Parathyroid adenoma (tissue), 2 donors: ENCODE data around the gene CNOT4.

ENCODE experiments used
- H2AFZ ChIP-seq: fragments of 300-600 bp; sonication (generic); one replicate; pipeline ENCODE4 v1.7.0; 2017; ENCODE audit warnings: antibody characterized with exemption, mild to moderate bottlenecking
- H3K27ac ChIP-seq: fragments of 300-600 bp; sonication (generic); one replicate; pipeline ENCODE4 v1.7.0; 2017
- H3K27me3 ChIP-seq: fragments of 300-600 bp; sonication (generic); one replicate; pipeline ENCODE4 v1.7.0; 2017; ENCODE audit warnings: low read length; ENCODE audit not compliant: control insufficient read depth, insufficient read depth
- H3K36me3 ChIP-seq: fragments of 300-600 bp; sonication (generic); one replicate; pipeline ENCODE4 v1.7.0; 2017; ENCODE audit warnings: low read length; ENCODE audit not compliant: control insufficient read depth, insufficient read depth
- H3K4me1 ChIP-seq: fragments of 300-600 bp; sonication (generic); one replicate; pipeline ENCODE4 v1.7.0; 2017; ENCODE audit warnings: control low read depth
- H3K4me2 ChIP-seq: fragments of 300-600 bp; sonication (generic); one replicate; pipeline ENCODE4 v1.7.0; 2017; ENCODE audit warnings: low read length
- H3K4me3 ChIP-seq: fragments of 300-600 bp; sonication (generic); one replicate; pipeline ENCODE4 v1.7.0; 2017; ENCODE audit warnings: low read depth, low read length
- H3K79me2 ChIP-seq: fragments of 300-600 bp; sonication (generic); one replicate; pipeline ENCODE4 v1.7.0; 2017; ENCODE audit warnings: control low read depth
- H3K9ac ChIP-seq: fragments of 300-600 bp; sonication (generic); one replicate; pipeline ENCODE4 v1.7.0; 2017; ENCODE audit warnings: mild to moderate bottlenecking
- H3K9me3 ChIP-seq: fragments of 300-600 bp; sonication (generic); one replicate; pipeline ENCODE4 v1.7.0; 2017; ENCODE audit warnings: low read length; ENCODE audit not compliant: control insufficient read depth
- CTCF ChIP-seq: fragments of 300-600 bp; sonication (generic); IDR thresholded peaks from one replicate; pipeline ENCODE4 v1.7.0; 2017; ENCODE audit warnings: antibody characterized with exemption, mild to moderate bottlenecking
- donor health status: primary hyperparathyroidism.

CNOT4 gene

GRCh38 chr7:135386181-135386580 is 123.7 kb downstream of the CNOT4 start:
- Histone ChIP-seq H3K4me2 (no peak overlapping the region), H3K27me3 (no peaks in the 10 kb centered on the region), H3K79me2 (no peaks in the 10 kb centered on the region)

GRCh38 chr7:135385209-135385608 is 124.7 kb downstream of the CNOT4 start:
- H3K36me3 ChIP-seq: no peaks in the 10 kb centered on the region
- no peak overlapping the region for H2AFZ ChIP-seq
- no peak for TF ChIP-seq CTCF
- no peaks in the 10 kb centered on the region for H3K79me2 ChIP-seq
- peaks cover 4% of the 10 kb centered on the region for H3K4me1 ChIP-seq
- no peak overlapping the region for H3K4me3 ChIP-seq
- no peaks in the 10 kb centered on the region for H3K9me3 ChIP-seq
- no peak overlapping the region for H3K9ac ChIP-seq
- no peak overlapping the region for H3K4me2 ChIP-seq
- no peaks in the 10 kb centered on the region for H3K27me3 ChIP-seq
- no peak overlapping the region for H3K27ac ChIP-seq

More at GRCh38 chr7:135386181-135386580, 123.7 kb downstream of the CNOT4 start:
- no peaks in the 10 kb centered on the region for H3K36me3 ChIP-seq
- no peak overlapping the region for H3K27ac ChIP-seq
- H3K4me3 ChIP-seq: no peak overlapping the region
- H3K9ac ChIP-seq: no peak overlapping the region
- TF ChIP-seq CTCF: no peak
- peaks cover 4% of the 10 kb centered on the region for H3K4me1 ChIP-seq
- no peaks in the 10 kb centered on the region for H3K9me3 ChIP-seq
- no peak overlapping the region for H2AFZ ChIP-seq

- Histone ChIP-seq H3K9ac (no peak overlapping the region), H3K4me1 (no peaks in the 10 kb centered on the region), H2AFZ (no peak overlapping the region), H3K27me3 (no peaks in the 10 kb centered on the region), H3K4me2 (no peak overlapping the region), H3K79me2 (no peaks in the 10 kb centered on the region), H3K4me3 (no peak overlapping the region), H3K27ac (no peak overlapping the region), H3K9me3 (no peaks in the 10 kb centered on the region), H3K36me3 (no peaks in the 10 kb centered on the region)
- TF ChIP-seq CTCF: no peak
These were observed 126.3 kb downstream of the CNOT4 start for GRCh38 chr7:135383525-135384175.

- Histone ChIP-seq H3K4me3 (no peak overlapping the region), H3K27ac (no peak overlapping the region), H3K4me1 (no peaks in the 10 kb centered on the region), H3K36me3 (no peaks in the 10 kb centered on the region), H3K27me3 (no peaks in the 10 kb centered on the region), H2AFZ (no peak overlapping the region), H3K79me2 (no peaks in the 10 kb centered on the region), H3K9me3 (no peaks in the 10 kb centered on the region), H3K4me2 (no peak overlapping the region), H3K9ac (no peak overlapping the region)
- TF ChIP-seq CTCF: no peak
These were observed 127.7 kb downstream of the CNOT4 start for GRCh38 chr7:135382173-135382572.

DNA sequence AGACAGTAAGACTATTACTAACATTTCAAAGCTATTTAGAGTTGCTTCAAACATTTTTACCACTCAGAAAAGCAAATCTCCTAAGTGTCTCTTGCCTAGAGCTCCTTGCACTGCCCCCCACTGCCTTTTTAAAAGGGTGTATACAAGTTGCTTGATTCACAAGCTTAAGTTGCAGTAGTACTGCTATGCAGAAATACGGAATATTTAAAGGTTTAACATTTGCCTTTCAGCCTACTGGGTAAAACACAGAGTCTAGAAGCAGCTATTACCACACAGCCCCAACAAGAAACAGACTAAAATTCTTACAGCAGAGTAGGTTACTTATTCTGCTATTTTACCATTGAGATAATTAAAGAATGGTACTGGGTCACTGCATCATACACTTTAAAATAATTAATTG is 128.5 kb downstream of the CNOT4 start:
- Histone ChIP-seq H2AFZ (no peak overlapping the region), H3K36me3 (no peaks in the 10 kb centered on the region), H3K4me2 (no peak overlapping the region), H3K4me1 (no peaks in the 10 kb centered on the region), H3K27ac (no peak overlapping the region), H3K9ac (no peak overlapping the region), H3K27me3 (no peaks in the 10 kb centered on the region), H3K4me3 (no peak overlapping the region), H3K79me2 (no peaks in the 10 kb centered on the region), H3K9me3 (no peaks in the 10 kb centered on the region)
- no peak for TF ChIP-seq CTCF
